HG03565 (cell line): ENCODE results near the gene CRMP1.

ENCODE experiments used
- ATAC-seq: cut with Tn5 transposase; IDR thresholded peaks from one replicate; pipeline ENCODE4 v1.9.1; 2021; ENCODE audit warnings: mild to moderate bottlenecking, moderate library complexity; ENCODE audit not compliant: unreplicated experiment

CRMP1 gene

DNA sequence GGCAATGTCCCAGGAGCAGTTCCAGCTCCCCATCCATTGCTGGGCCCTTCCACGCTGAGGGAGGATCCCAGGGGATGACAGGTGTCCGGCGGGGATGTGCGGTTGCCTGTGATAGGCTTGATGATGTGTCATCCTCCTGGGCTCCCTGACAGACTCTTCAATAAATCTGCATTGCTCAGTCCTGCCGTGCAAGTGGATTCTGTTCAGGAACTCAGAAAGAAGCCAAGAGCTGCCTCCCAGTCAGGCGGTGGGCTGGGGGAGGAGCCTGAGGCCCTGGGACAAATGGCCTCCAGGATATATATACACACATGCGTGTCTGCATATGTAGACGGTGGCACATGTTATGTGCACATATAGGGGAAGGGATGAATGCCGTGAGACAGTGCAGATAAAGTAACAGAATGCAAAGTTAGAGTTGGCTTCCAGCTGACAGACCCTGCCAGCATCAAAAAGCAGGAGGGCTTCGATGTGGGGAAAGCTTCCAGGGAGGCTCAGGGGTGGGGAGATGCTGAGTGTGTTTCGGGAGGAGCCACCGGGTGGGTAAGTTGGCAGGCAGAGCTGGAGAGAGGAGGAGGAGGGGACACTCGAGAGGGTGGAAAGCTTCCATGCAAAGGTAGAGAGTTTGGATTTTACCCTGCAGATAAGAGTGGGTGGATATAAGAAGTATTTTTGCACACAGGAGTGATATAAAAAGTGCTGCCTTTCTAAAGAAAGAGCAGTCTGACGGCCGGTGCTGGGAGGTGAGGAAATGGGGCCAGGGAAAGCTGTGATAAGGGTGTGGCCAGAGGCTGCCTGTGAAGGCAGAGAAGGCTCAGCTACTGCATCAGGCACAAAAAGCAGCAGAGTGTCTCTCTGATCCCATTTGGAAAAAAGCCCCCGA, 28.5 kb upstream of the CRMP1 start:
- ATAC-seq = no peak

DNA sequence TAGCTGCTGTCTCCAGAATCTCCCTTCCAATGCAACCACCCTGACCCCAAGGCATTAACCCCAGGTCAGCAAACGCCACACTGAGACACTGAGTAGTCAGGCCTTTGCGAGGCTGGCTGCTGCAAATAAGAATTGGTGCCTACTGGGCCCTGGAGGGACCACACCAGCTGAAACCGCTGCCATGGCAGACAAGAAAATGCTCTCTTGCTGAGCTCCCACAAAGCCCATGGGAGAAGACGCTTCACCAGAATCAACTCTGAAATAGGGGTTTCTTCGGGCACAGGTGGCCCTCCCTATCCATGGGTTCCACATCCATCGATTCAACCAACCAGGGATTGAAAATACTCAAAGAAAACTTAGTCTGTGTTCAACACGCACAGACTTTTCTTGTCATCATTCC, 26.7 kb upstream of the CRMP1 start:
- ATAC-seq = no peak

DNA sequence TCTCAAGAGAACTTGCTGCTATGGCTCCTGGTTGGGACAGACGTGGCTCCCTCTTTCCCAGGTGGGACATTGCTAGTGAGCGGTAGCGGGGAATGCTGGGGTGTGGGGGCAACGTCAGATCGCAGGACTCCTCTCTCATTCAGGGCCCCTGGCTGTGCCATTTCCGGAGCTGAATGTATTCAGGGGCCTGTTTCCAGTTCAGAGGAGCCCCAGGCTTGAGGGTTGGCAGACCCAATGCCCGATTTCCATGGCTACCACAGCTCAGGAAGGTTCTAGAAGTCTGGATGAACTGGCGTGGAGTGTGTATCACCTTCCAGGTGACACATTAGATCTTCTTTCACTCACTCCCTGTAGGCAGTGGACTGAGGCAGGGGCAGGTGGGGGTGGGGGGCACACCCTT, 26.2 kb upstream of the CRMP1 start:
- ATAC-seq = no peak

DNA sequence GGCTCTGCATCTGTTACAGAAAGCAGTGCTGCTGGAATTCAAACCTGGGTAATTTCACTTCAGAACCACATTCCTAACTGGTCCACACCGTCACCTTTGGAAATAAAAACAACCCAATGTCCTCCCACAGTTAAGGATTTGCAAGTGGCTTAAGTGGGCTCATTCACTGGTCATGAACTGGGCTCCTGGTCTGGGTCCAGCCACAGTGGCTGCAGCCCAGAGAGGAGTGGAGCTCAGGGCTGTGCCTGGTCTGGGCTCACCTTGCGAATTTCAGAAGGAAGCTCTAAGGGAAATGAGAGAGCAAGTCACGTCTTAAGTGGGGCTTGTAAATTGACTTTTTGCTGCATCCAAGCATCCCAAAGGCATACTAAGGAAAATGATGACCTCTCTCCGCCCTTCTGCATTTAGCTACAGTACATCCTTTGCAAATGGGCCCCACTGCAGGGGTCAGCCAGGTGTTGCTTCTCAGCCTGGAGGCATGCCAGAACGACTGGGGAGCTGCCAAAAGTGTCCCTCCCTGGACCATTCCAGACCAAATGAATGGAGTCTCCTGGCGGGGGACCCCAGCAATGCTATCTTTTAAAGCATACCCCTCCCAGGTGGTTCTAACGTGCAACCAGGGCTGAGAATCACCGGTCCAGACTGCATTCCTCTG, 25.6 kb upstream of the CRMP1 start:
- ATAC-seq = no peak

DNA sequence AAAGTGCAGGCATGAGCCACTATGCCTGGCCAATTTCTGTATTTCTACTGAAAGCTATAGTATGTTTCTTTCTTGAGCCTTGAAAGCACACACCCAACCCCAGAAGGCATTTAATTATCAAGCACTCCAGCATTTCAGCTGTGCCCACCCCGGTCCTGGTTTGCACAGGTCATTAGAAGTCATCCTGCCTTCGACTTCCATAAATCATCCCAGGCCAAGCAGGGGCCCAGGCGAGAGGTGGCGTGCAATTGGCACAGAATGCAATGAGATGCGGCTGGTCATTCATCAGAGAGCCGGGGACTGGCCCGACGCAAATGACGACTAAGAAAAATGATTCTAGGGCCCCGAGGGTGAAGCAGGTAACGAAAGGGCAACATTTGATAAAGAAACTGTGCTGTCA, 24.8 kb upstream of the CRMP1 start:
- ATAC-seq = no peak

DNA sequence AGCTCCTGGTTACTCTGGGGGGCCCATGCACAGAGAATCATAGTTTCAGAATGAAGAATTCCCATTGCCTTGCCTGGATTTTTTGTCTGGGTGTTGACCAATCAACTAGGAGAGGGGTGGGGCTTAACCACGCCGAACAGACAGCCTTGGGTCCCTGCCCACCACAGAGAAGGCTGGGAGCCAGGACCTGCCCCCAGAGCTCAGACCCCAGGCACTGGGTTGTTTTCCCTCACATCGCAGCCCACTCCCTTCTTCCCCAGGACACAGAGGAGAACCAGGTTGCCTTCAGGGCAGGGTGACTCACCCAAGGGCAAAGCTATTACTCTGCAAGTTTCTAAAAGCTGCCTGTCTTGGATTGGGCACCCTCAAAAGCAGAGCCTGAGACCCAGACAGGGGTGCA, 23.3 kb upstream of the CRMP1 start:
- ATAC-seq = no peak

DNA sequence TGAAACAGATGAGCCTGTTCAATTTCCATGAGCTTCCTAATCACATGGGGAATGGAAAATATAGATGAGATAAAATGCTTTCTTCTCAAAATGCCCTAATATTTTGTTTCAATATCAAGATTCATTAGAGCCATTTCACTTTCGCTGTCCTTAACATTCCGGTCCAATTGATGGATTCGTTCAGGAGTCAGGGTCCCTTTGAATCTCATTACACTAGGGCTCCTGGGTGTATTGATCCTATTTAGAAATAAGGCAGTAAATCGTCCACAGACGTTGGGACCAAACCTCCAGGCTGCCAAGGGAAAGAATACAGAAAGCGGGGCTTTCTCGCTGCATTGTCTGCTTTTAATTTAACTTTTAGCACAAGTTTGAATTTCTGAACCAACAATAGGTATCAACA, 20.6 kb upstream of the CRMP1 start:
- ATAC-seq = no peak

DNA sequence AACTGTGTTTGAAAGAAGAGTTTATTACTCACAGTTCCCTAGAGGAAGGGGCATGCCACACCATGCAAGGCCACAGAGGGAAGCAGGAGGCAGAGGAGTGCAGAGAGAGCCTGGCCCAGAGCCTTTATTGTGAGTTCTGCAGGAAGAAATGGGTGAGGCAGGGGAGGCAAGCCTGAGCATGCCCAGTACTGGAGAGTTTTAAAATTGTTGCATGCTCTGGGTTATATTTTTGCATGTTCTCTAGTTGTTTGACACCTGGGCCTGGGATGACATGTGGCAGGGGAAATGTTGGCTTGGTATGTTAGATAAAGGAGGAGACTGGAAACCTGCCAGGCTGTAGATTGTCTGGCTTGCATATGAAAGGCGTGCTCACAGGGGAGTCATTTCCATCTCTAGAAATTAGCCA, 19.7 kb upstream of the CRMP1 start:
- no peak for ATAC-seq

DNA sequence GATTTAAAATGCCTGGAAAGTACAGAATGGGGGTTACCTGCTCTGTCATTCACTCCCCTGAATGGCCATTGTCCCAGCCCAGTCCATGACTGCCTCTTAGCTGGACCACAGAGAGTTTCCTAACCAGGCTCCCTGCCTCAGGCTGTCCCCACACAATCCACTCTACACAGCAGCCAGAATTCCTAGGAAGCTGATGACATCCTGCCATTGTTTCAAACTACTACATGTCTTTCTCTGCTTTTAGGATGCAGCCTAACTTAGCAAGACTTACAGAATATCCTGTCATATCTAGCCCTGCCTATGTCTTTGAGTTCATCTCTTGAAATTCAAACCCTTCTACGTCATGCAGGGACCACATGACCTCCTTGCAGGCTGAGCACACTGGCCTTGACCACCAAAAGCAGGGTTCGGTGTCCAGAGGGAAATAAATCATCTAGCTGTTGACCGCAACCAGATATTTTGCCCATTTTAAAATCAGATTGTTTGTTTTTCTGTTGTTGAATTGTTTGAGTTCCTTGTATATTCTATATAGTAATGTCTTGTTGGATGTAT, 16.1 kb upstream of the CRMP1 start:
- ATAC-seq = no peak

DNA sequence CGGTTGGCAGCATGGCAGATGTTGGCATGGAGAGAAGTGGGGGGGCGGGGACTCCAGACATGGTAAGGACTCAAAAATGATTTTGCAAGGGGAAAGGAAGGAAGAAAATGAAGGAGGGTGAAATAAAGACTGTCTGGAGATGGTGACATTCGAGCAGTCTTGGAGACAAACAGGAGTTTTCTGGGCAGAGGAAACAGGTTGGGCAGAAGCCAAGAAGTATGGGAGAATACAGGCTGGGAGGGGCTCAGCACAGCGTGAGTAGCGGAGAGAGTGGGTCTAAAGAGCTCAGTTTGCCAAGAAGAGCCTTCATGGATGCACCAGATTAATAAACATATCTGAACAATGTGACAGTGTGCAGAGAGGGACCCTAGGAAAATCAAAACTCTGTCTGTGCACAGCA, 13.3 kb upstream of the CRMP1 start:
- ATAC-seq = no peak

DNA sequence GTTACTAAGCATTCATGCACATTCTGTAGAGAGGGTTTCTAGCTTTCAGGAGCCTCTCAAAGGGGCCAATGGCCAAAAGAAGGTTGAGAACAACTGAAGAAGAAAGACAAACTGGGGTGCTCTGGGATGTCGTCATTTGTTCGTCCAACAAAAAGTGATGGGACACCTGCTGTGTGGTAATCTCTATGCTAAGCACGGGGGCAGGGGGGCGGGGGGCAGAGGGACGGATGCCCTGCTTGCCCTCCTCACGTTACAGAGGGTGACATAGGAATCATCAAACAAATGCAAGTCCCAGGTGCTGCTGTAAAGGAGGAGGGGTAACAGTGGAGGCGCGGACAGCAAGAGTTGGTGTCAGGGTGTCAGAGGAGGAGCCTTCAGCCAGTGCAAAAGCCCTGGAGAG, 12.8 kb upstream of the CRMP1 start:
- no peak for ATAC-seq

DNA sequence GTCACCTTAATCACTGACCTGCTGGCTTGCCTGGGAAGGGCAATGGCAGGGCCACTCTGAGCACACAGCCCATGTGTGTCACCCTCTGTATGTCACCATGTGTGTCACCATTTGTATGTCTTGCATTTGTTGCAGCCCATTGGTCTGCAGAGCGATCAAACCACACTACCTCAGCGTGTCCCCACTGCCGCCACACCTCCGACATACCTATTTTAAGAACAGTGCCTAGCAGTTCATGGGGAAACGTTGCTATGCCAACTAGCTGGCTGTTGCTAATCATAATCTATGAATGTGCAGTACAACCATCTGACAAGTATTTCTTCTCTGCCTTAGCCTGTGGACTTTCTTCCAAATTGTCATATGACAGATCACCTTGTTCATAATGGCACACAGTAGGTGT, 8.0 kb upstream of the CRMP1 start:
- no peak for ATAC-seq

DNA sequence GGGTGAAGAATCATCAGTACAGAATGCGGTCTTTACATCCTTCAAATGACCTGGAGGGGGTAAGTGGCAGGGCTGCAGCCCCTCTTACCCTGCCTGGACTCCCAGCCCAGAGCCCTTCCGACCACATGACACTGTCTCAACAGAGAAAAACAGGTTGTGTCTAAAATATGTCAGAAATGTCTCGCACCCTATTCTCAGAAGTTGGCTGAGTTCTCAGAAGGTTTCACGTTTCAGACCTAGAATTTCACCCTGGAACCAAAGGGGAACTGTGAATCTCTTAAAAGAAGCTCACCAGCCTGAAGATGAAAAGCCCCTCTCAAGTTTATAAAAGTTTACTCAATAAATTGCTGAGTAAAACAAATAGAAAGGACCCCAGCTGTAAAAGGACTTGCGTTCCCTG, 7.0 kb upstream of the CRMP1 start:
- no peak for ATAC-seq

DNA sequence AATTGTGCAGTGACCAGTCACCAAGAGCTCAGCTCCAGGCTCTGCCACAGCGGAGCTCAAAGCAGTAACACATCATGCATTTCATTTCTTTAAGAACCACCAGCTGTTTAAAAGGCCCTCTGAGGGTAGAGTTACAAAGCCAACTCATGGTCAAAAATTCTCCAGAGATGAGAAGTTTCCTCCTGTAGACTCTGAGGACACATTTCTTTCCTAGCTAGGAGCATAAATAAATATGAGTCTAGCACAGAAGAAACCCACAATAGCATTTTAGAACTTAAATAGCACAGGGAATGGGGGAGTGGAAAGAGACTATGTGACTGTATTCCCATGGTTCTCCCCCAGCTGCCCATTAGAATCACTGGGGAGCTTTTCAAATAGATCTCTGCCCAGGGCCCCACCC, 6.5 kb upstream of the CRMP1 start:
- no peak for ATAC-seq

DNA sequence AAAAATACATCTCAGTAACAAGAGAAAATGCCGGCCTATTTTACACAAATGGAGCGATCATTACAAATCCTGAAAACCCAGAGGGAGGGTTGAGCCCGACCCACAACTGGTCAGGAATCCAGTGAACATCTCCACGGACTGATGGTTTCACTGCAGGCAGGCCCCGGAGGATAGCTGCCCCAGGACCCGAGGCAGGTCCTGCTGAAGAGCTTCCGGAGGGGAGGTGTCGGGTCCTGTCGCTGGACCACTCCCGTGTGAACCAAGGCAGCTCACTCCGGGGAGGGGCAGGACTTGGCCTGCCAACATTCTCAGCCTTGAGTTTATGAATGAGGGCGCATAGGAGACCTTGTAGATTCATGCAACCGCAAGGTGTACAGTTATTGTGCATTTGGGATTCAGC, 4.8 kb upstream of the CRMP1 start:
- ATAC-seq = no peak

DNA sequence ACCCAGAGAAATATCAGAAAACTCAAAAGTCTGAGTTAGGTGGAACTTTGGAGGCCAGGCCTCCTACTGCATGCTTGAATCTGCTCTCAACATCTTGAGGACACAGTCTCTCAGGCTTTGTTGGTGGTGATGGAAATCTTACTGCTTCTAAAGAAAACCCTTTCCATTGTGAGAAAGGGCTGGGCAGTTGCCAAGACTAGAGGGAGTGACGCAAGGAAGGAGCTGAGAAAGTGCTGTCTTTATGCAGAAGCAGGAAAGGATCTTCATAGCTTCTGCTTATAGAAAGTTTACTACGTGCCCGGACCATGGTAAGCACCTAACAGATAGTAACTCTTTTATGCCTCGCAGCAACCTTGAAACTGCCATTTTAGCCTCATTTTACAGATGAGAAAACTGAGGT, 2.4 kb upstream of the CRMP1 start:
- no peak for ATAC-seq

DNA sequence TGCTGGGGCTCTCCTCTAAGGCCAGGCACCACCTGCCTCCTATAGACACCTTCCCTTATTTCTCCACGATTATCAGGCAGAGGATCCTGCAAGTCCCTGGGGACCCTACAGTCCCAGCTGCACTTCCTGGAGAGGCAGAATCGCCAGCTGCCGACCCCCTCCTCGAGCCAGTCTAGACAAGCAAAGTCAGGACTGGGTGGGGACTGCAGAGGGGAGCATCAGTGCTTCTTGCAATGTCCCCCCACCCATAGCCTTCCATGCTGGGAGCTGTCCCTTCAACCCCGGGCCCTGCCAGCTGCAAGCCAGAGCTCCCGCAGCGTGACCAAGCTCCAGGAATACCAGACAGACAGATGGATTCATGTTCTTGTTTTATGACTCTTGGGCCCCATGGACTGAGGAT, 1.4 kb upstream of the CRMP1 start:
- ATAC-seq = no peak

DNA sequence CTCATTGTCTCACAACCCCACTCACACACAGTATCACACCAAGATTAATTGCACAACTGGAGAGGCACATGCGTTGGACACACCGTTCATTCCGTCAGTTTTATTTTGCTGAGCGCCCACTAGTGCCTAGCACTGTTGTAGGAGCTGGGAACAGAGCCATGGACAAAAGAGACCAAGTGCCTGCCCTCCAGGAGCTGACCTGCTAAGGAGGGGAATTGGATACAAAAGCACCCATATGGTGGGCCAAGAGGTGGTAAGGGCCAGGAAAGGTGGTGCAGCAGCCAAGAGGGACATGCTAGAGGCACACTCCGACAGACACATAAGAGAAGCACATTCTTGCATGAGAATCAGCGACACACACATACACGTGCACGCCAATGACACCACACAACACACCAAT, 705 bp upstream of the CRMP1 start:
- ATAC-seq = no peak

DNA sequence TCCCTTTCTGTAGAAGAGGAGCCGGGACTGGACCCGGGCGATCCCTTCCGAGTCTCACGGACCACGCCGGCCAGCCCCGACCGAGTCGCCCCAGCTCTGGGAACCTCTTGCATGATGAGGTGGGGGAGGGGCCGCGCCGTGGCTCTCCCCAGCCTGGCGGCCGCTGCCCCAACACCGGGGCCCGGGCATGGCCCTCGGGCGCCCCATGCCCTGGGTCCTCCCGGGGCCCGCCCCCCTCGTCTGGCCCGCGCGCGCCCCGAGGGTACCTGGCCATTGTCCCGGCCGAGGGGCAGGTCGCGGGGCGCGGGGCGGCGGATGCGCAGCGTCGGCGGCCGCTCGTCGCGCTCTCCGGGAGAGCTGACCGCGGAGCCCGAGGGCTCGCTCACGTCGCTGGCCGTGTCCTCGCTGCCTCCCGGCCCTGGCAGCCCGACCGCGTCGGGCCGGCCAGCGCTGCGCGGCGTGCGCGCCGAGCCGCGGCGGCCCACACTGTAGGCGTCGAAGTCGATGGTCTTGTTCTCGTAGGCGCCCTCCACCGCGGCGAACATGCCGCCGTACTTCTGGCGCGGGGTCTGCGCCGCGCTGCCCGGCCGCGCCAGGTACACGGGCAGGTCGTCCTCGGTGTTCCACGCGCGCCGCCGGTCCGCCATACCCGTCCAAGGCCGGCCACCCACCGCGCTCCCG, 423 bp downstream of the CRMP1 start:
- ATAC-seq = no peak

DNA sequence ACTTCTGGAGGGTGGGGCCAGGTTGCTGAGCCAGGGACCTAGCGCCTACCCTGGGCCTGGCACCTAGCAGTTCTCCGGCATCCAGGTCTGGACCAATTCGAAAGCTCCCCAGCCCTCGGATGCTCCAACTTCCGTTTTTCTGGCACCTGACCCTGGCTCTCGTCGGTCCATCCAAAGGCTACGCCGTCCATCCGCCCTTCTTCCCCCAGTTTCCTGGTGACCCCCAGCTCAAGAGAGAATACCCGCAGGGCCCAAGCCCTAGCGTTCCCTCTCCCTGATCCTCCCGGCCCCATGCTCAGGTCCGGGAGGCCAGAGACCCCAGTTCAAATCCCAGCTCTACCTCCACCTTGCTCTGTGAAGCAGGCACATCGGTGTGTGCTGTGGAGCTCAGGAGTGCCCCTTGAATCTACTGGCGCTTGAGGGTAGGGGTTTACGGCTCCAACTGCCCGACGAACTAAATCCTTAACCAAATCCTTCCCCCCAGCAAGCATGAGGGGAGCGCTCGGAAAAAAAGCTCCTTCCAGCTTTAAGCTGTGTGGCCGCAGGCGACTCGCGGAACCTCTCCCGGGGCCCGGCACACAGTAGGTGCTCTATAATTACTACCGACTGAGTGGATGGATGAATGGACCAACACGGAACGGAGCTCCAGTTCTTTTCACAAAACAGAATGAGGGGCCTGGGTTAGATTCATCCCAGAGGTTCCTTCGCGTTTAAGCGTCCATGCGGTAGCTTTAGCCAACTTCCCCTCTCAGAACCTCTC, 1.1 kb downstream of the CRMP1 start:
- no peak for ATAC-seq
